HFF-Myc (cell line): ENCODE measurements around the gene EZH1.

ENCODE experiments used
- DNase-seq: peaks from one replicate; pipeline ENCODE4 v3.0.0-alpha.2; 2011; ENCODE audit warnings: low read depth; ENCODE audit errors: extremely low read depth
- H3K4me3 ChIP-seq: replicated peaks from 2 replicates; pipeline ENCODE4 v1.5.1; 2011; ENCODE audit warnings: low read depth, mild to moderate bottlenecking, control low read depth, low read length
- CTCF ChIP-seq: IDR thresholded peaks from 2 replicates; pipeline ENCODE4 v1.5.1; 2012; ENCODE audit warnings: mild to moderate bottlenecking, low read depth, low read length, control low read depth; ENCODE audit errors: missing control alignments

The EZH1 gene

GRCh38 chr17:42676424-42677011, 68.3 kb downstream of the EZH1 start, which contains the start of gene PLEKHH3:
Gene PLEKHH3 (minus strand): TSS chr17:42676994. CDS start chr17:42676563, 431 bp downstream.
- peak within 1 kb of the TSS; percentile 63 for H3K4me3 ChIP-seq
- TF ChIP-seq CTCF = no peak
- no peak for DNase-seq

GRCh38 chr17:42675965-42676423, 68.8 kb downstream of the EZH1 start:
- DNase-seq = no peak
- H3K4me3 ChIP-seq = peak overlapping the region; percentile 63
- TF ChIP-seq CTCF = no peak

GRCh38 chr17:42675348-42675964, 69.4 kb downstream of the EZH1 start:
- TF ChIP-seq CTCF = no peak
- DNase-seq = no peak
- peak overlapping the region; percentile 63 for H3K4me3 ChIP-seq

- TF ChIP-seq CTCF = no peak
- peak overlapping the region; percentile 63 for H3K4me3 ChIP-seq
- DNase-seq = no peak
These were observed 70.0 kb downstream of the EZH1 start for GRCh38 chr17:42674755-42675347.

GRCh38 chr17:42673885-42674754, 70.7 kb downstream of the EZH1 start:
- no peak for DNase-seq
- H3K4me3 ChIP-seq = peak overlapping the region; percentile 63
- peak; percentile 68 for TF ChIP-seq CTCF

- H3K4me3 ChIP-seq = peak overlapping the region; percentile 63
- TF ChIP-seq CTCF = no peak
- no peak for DNase-seq
These were observed 71.5 kb downstream of the EZH1 start for GRCh38 chr17:42673266-42673884.
